PC-9 (cell line): ENCODE measurements around the gene CCDC146.

Experiments used
- CTCF ChIP-seq: fragments of 200-600 bp; sonication (generic); conservative IDR thresholded peaks from 2 replicates; pipeline ENCODE4 v1.6.1; 2017; ENCODE audit warnings: mixed run types, antibody characterized with exemption, mild to moderate bottlenecking, moderate library complexity
- EZH2 ChIP-seq: fragments of 200-600 bp; sonication (generic); IDR thresholded peaks from 2 replicates; pipeline ENCODE4 v1.8.0; 2017; ENCODE audit warnings: antibody characterized with exemption, low read depth

GRCh38 chr7:77238703-77239136, 116.3 kb downstream of the CCDC146 start:
- TF ChIP-seq CTCF: no peak
- TF ChIP-seq EZH2: no peak
